GM12878 (cell line): Measurements from ENCODE around the gene MTHFD1L. TPM values are rescaled to one million over a fixed set of nuclear protein-coding genes. Genes with fewer than 3 reads are reported as not detected.
A peak's percentile ranks its signal among the peaks of the same experiment; 100 is the strongest.

Source experiments
- ATAC-seq: fragments of 200-7000 bp; cut with Tn5 transposase; 3 replicates; pipeline ENCODE4 v1.9.1; 2020; ENCODE audit warnings: mild to moderate bottlenecking, moderate library complexity
- BruUV-seq: library from RNA; stranded (reverse); fragments of 400-500 nt; replicated peaks from 2 replicates; lab custom pipeline; 2021; lab: Mats Ljungman, UMichigan
- CTCF ChIA-PET: fragments of 300-600 bp; sonication (Branson Sonifier 250); formaldehyde crosslinking; extraction: SDS; loops from one replicate; lab custom pipeline; 2021; ENCODE audit warnings: inconsistent platforms; lab: Yijun Ruan, JAX
- POLR2A ChIA-PET: fragments of 350-600 bp; formaldehyde crosslinking; extraction: SDS; loops from one replicate; lab custom pipeline; 2021; ENCODE audit warnings: inconsistent platforms; lab: Charles Lee
- RAD21 ChIA-PET: fragments of 300-600 bp; sonication (Branson Sonifier 250); formaldehyde crosslinking; loops from one replicate; lab custom pipeline; 2023; ENCODE audit warnings: antibody characterized with exemption; ENCODE audit not compliant: unreplicated experiment; lab: Charles Lee
- SMC1A ChIA-PET: fragments of 300-600 bp; sonication (Branson Sonifier 250); formaldehyde crosslinking; loops from one replicate; lab custom pipeline; 2023; ENCODE audit not compliant: unreplicated experiment, uncharacterized antibody; lab: Charles Lee
- DNase-seq: peaks from one replicate; pipeline ENCODE4 v3.0.0-alpha.2; 2011; ENCODE audit warnings: low read depth, low spot score
- FAIRE-seq: peaks from 3 replicates; lab custom pipeline; 2011; peaks lifted over from hg19 to GRCh38; lab: Jason Lieb, UNC
- H2AFZ ChIP-seq: 2 replicates; pipeline ENCODE4 v1.6.0; 2011; ENCODE audit warnings: low read depth, low read length, control low read depth; ENCODE audit not compliant: control insufficient read depth
- H3K27ac ChIP-seq: 2 replicates; pipeline ENCODE4 v1.5.1; 2011; ENCODE audit warnings: control low read depth; ENCODE audit not compliant: control insufficient read depth, insufficient read depth
- H3K27me3 ChIP-seq, 2 experiments: replicated peaks in 1 of 2; 2 replicates each; pipeline versions ENCODE4 v1.6.0 to v1.6.1; 2011; ENCODE audit warnings: low read length in 1 of 2; ENCODE audit not compliant: control insufficient read depth in 2 of 2, insufficient read depth in 2 of 2
- H3K36me3 ChIP-seq, 2 experiments: 2 replicates each; pipeline ENCODE4 v1.5.1; 2011; ENCODE audit warnings: low read length in 1 of 2; ENCODE audit not compliant: control insufficient read depth in 2 of 2, insufficient read depth in 2 of 2
- H3K4me1 ChIP-seq: 2 replicates; pipeline ENCODE4 v1.6.1; 2011; ENCODE audit warnings: mild to moderate bottlenecking, low read length, moderate library complexity, mixed read lengths; ENCODE audit not compliant: control insufficient read depth, insufficient read depth
- H3K4me2 ChIP-seq: 2 replicates; pipeline ENCODE4 v1.6.0; 2011; ENCODE audit warnings: control low read depth; ENCODE audit not compliant: control insufficient read depth, insufficient read depth
- H3K4me3 ChIP-seq: fragments of 200-600 bp; sonication (generic); 2 replicates; pipeline ENCODE4 v1.5.1; 2016
- H3K79me2 ChIP-seq: 2 replicates; pipeline ENCODE4 v1.6.0; 2011; ENCODE audit warnings: low read length; ENCODE audit not compliant: control insufficient read depth, insufficient read depth
- H3K9ac ChIP-seq: 2 replicates; pipeline ENCODE4 v1.8.0; 2011; ENCODE audit warnings: low read length, control low read depth, mixed read lengths; ENCODE audit not compliant: control insufficient read depth, insufficient read depth
- H3K9me3 ChIP-seq: replicated peaks from 3 replicates; pipeline ENCODE4 v1.5.1; 2011; ENCODE audit warnings: mild to moderate bottlenecking, low read length; ENCODE audit not compliant: control insufficient read depth, insufficient read depth
- H4K20me1 ChIP-seq: 2 replicates; pipeline ENCODE4 v1.6.0; 2011; ENCODE audit not compliant: control insufficient read depth, insufficient read depth
- DPF2 ChIP-seq: fragments of 450-650 bp; IDR thresholded peaks from 2 replicates; pipeline ENCODE4 v1.6.1; 2017; ENCODE audit warnings: mild to moderate bottlenecking
- ESRRA ChIP-seq: IDR thresholded peaks from 2 replicates; pipeline ENCODE4 v1.6.1; 2012; ENCODE audit warnings: mild to moderate bottlenecking, low read length, improper control_type of control experiment
- RUNX3 ChIP-seq: IDR thresholded peaks from 2 replicates; pipeline ENCODE4 v1.6.1; 2012; ENCODE audit warnings: low read length, inconsistent platforms
- SMAD1 ChIP-seq: fragments of 450-650 bp; IDR thresholded peaks from 2 replicates; pipeline ENCODE4 v1.6.1; 2018; ENCODE audit warnings: mild to moderate bottlenecking, low read depth; ENCODE audit not compliant: partially characterized antibody
- WGBS: methylation state at CpG from one replicate; pipeline ENCODE4 v1.1.6; 2016; ENCODE audit warnings: low lambda C conversion rate; ENCODE audit not compliant: insufficient replicate concordance, insufficient coverage; ENCODE audit errors: missing lambda C conversion rate; 5-methylcytosine and 5-hydroxymethylcytosine counted together
- in situ Hi-C: fragments of 300-500 bp; cut with MboI; formaldehyde crosslinking; loops from 9 replicates; pipeline ENCODE4 v1.14.3; 2018; ENCODE audit warnings: mixed read lengths
- intact Hi-C: fragments of 100-400 bp; cut with micrococcal nuclease; formaldehyde crosslinking; loops from one replicate; pipeline ENCODE4 v1.14.2; 2022; ENCODE audit not compliant: unreplicated experiment
- polyA plus RNA-seq, 11 experiments: library from polyadenylated mRNA; depleted of rRNA in 4 of 11; unstranded in 6 of 11; stranded (reverse) in 5 of 11; fragments of >200 nt; fragmentation: Nextera tagmentation in 4 of 11; fragmentation: Illumina TruSeq in 1 of 11; extraction: Ambion mirVana in 4 of 11; extraction: Trizol in 1 of 11; gene quantifications; 1 replicate in 1 of 11; 2 replicates in 10 of 11; pipeline versions ENCODE4 v1.2.1 to v1.2.3, GENCODE V29; 2011 to 2016; ENCODE audit warnings: inconsistent platforms in 2 of 11, missing spikeins in 2 of 11, low read depth in 1 of 11
- total RNA-seq, 4 experiments: library from RNA; depleted of rRNA in 3 of 4; stranded (reverse); fragments of >200 nt in 3 of 4; fragmentation: Illumina TruSeq in 1 of 4; extraction: Trizol in 1 of 4; gene quantifications; 2 replicates each; pipeline versions ENCODE4 v1.2.1 to v1.2.3, GENCODE V29; 2013 to 2021
- TF ChIP-seq, protein P1 (sequence below): IDR thresholded peaks from 2 replicates; pipeline ENCODE4 v1.6.1; 2012; ENCODE audit warnings: low read length, inconsistent platforms
- TF ChIP-seq, protein P2 (sequence below): fragments of 450-650 bp; IDR thresholded peaks from 2 replicates; pipeline ENCODE4 v1.6.1; 2018; ENCODE audit warnings: mild to moderate bottlenecking, low read depth, moderate library complexity; ENCODE audit not compliant: partially characterized antibody
- TF ChIP-seq, protein P3 (sequence below): fragments of 150-350 bp; IDR thresholded peaks from 2 replicates; pipeline ENCODE4 v1.6.1; 2016; ENCODE audit warnings: low read depth, low read length
- TF ChIP-seq, protein P4 (sequence below): fragments of 450-650 bp; IDR thresholded peaks from 2 replicates; pipeline ENCODE4 v1.6.1; 2016; ENCODE audit warnings: mild to moderate bottlenecking, moderate library complexity, borderline replicate concordance

The MTHFD1L gene
- total and polyA plus RNA-seq, 10 of the 15 experiments (the other 5 are each of a cell fraction or from before 2014, with no cell fraction given): 11.7 to 75.5 (median 28.8) TPM

DNA sequence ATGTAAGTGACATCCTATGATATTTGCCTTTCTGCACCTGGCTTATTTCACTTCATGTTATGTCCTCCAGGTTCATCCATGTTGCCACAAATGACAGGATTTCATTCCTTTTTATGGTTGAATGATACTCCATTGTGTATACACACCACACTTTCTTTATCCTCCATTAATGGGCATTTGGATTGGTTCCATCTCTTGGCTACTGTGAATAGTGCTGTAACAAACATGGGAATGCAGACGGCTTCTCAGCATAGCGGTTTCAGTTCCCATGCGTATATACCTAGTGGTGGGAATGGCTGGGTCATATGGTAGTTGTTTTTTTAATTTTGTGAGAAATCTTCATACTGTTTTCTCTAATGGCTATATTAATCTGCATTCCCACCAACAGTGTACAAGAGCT lies 14.8 kb downstream of the MTHFD1L start:
- H3K27ac ChIP-seq: peak overlapping the region; percentile 18; the same call in 1 of the 2 replicates
- intact Hi-C loops (no loop called here), in situ Hi-C loops (no loop called here)
- no peak overlapping the region for H2AFZ ChIP-seq
- H3K27me3 ChIP-seq: no peaks in the 10 kb centered on the region
- 84% methylated on average over 3 of the region's 3 CpGs for WGBS
- H3K4me3 ChIP-seq: no peak overlapping the region
- no TSS peak for BruUV-seq
- no peaks in the 10 kb centered on the region for H3K4me1 ChIP-seq
- H3K36me3 ChIP-seq: peaks cover 8 to 12% of the 10 kb centered on the region in 2 experiments
- H3K79me2 ChIP-seq: peaks cover 7% of the 10 kb centered on the region
- DNase-seq (no peak), ATAC-seq (no peak), FAIRE-seq (no peak)
- TF ChIP-seq DPF2: no peak
- TF ChIP-seq, protein P1, sequence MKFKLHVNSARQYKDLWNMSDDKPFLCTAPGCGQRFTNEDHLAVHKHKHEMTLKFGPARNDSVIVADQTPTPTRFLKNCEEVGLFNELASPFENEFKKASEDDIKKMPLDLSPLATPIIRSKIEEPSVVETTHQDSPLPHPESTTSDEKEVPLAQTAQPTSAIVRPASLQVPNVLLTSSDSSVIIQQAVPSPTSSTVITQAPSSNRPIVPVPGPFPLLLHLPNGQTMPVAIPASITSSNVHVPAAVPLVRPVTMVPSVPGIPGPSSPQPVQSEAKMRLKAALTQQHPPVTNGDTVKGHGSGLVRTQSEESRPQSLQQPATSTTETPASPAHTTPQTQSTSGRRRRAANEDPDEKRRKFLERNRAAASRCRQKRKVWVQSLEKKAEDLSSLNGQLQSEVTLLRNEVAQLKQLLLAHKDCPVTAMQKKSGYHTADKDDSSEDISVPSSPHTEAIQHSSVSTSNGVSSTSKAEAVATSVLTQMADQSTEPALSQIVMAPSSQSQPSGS: peak; percentile 56; the same call in 1 of the 2 replicates
- TF ChIP-seq ESRRA: no peak
- 0 out of 2 replicates have a peak, but pooled peaks have one; percentile 14 for TF ChIP-seq RUNX3
- TF ChIP-seq, protein P2, sequence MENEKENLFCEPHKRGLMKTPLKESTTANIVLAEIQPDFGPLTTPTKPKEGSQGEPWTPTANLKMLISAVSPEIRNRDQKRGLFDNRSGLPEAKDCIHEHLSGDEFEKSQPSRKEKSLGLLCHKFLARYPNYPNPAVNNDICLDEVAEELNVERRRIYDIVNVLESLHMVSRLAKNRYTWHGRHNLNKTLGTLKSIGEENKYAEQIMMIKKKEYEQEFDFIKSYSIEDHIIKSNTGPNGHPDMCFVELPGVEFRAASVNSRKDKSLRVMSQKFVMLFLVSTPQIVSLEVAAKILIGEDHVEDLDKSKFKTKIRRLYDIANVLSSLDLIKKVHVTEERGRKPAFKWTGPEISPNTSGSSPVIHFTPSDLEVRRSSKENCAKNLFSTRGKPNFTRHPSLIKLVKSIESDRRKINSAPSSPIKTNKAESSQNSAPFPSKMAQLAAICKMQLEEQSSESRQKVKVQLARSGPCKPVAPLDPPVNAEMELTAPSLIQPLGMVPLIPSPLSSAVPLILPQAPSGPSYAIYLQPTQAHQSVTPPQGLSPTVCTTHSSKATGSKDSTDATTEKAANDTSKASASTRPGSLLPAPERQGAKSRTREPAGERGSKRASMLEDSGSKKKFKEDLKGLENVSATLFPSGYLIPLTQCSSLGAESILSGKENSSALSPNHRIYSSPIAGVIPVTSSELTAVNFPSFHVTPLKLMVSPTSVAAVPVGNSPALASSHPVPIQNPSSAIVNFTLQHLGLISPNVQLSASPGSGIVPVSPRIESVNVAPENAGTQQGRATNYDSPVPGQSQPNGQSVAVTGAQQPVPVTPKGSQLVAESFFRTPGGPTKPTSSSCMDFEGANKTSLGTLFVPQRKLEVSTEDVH: no peak
- TF ChIP-seq, protein P3, sequence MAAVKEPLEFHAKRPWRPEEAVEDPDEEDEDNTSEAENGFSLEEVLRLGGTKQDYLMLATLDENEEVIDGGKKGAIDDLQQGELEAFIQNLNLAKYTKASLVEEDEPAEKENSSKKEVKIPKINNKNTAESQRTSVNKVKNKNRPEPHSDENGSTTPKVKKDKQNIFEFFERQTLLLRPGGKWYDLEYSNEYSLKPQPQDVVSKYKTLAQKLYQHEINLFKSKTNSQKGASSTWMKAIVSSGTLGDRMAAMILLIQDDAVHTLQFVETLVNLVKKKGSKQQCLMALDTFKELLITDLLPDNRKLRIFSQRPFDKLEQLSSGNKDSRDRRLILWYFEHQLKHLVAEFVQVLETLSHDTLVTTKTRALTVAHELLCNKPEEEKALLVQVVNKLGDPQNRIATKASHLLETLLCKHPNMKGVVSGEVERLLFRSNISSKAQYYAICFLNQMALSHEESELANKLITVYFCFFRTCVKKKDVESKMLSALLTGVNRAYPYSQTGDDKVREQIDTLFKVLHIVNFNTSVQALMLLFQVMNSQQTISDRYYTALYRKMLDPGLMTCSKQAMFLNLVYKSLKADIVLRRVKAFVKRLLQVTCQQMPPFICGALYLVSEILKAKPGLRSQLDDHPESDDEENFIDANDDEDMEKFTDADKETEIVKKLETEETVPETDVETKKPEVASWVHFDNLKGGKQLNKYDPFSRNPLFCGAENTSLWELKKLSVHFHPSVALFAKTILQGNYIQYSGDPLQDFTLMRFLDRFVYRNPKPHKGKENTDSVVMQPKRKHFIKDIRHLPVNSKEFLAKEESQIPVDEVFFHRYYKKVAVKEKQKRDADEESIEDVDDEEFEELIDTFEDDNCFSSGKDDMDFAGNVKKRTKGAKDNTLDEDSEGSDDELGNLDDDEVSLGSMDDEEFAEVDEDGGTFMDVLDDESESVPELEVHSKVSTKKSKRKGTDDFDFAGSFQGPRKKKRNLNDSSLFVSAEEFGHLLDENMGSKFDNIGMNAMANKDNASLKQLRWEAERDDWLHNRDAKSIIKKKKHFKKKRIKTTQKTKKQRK: no peak
- TF ChIP-seq, protein P4, sequence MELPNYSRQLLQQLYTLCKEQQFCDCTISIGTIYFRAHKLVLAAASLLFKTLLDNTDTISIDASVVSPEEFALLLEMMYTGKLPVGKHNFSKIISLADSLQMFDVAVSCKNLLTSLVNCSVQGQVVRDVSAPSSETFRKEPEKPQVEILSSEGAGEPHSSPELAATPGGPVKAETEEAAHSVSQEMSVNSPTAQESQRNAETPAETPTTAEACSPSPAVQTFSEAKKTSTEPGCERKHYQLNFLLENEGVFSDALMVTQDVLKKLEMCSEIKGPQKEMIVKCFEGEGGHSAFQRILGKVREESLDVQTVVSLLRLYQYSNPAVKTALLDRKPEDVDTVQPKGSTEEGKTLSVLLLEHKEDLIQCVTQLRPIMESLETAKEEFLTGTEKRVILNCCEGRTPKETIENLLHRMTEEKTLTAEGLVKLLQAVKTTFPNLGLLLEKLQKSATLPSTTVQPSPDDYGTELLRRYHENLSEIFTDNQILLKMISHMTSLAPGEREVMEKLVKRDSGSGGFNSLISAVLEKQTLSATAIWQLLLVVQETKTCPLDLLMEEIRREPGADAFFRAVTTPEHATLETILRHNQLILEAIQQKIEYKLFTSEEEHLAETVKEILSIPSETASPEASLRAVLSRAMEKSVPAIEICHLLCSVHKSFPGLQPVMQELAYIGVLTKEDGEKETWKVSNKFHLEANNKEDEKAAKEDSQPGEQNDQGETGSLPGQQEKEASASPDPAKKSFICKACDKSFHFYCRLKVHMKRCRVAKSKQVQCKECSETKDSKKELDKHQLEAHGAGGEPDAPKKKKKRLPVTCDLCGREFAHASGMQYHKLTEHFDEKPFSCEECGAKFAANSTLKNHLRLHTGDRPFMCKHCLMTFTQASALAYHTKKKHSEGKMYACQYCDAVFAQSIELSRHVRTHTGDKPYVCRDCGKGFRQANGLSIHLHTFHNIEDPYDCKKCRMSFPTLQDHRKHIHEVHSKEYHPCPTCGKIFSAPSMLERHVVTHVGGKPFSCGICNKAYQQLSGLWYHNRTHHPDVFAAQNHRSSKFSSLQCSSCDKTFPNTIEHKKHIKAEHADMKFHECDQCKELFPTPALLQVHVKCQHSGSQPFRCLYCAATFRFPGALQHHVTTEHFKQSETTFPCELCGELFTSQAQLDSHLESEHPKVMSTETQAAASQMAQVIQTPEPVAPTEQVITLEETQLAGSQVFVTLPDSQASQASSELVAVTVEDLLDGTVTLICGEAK: no peak
- TF ChIP-seq SMAD1: no peak
- ChIA-PET CTCF (interaction anchor here (0.8 to 1.2 kb wide), 3 partner anchors 12 to 490 kb away, joined by 3 to 6 read pairs (median 3); no protein-coding TSS in a partner anchor), RAD21 (no interaction called here), POLR2A (no interaction called here), SMC1A (interaction anchor here (0.6 to 2.0 kb wide), 4 partner anchors 10 to 55 kb away, joined by 3 to 8 read pairs (median 4); no protein-coding TSS in a partner anchor)
- H3K9me3 ChIP-seq: no peaks in the 10 kb centered on the region
- H3K4me2 ChIP-seq: no peak overlapping the region
- H3K9ac ChIP-seq: no peak overlapping the region
- H4K20me1 ChIP-seq: no peaks in the 10 kb centered on the region
